ENCODE results near the gene LTO1. TPM values are rescaled to one million over a fixed set of nuclear protein-coding genes. Genes with fewer than 3 reads are reported as not detected.

Gene LTO1
- polyA plus RNA-seq, 1 of the 3 experiments (the other 2 are of a cell fraction): 30.8 TPM

DNA sequence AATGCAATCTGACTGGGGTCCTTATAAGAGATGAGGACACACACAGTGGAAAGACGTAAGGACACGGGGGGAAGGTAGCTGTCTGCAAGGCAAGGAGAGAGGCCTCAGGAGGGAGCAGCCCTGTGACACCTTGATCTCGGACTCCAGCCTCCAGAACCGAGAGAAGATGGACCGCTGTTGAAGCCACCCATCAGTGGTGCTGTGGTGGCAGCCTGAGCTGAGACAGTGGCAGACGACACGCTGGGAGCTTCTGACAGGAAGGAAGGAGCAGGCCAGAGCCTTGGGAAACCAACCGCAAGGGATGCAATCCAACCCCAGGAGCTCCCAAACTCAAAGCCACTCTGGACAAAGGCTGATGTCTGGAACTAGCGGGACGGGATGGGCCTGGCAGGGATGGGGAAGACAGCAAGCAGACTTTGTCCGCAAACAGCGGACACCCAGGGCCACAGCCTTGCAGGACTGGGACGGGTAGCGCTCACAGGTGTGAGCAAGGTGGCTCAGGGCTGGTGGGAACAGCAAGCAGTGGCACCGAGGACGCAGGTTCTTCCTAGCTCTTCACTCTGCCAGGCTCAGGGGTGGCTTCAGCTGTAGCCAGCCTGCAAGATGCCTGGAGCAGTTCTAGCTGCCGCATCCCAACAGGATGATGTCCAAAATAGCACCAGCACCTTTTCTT lies 10.9 kb downstream of the LTO1 start:
- H3K4me3 ChIP-seq (ENCODE audit: low read depth in 2 of 2, low read length in 1 of 2): no peak overlapping the region
- H3K36me3 ChIP-seq (replicated peaks in 1 of 2; ENCODE audit: control insufficient read depth in 1 of 2, insufficient read depth in 2 of 2, low read length in 1 of 2): peaks cover 13 to 42% of the 10 kb centered on the region in 2 experiments
- no peaks in the 10 kb centered on the region for H3K9me3 ChIP-seq
- no peaks in the 10 kb centered on the region for H3F3A ChIP-seq (replicated peaks; ENCODE audit: insufficient read depth)
- H4K20me1 ChIP-seq (ENCODE audit: insufficient read depth): no peaks in the 10 kb centered on the region
- WGBS (ENCODE audit: low lambda C conversion rate): 96% methylated on average over 14 of the region's 17 CpGs
- TF ChIP-seq RCOR1 (IDR thresholded peaks at IDR 0.05; ENCODE audit: low read length) (no peak), SMC3 (IDR thresholded peaks at IDR 0.05; ENCODE audit: low read depth, low read length) (no peak), YY1 (IDR thresholded peaks at IDR 0.05; ENCODE audit: low read depth) (no peak), SIN3A (IDR thresholded peaks at IDR 0.05; ENCODE audit: borderline replicate concordance, low read depth, low read length) (no peak), GABPA (IDR thresholded peaks at IDR 0.05; ENCODE audit: low read depth) (no peak), REST (IDR thresholded peaks at IDR 0.05; ENCODE audit: low read depth, low read length) (no peak), MXI1 (IDR thresholded peaks at IDR 0.05; ENCODE audit: low read depth, low read length) (no peak)
- no peak overlapping the region for H3K27ac ChIP-seq (ENCODE audit: low read depth in 2 of 2, low read length in 1 of 2)
- no peak overlapping the region for H3K4me2 ChIP-seq
- ChIA-PET POLR2A (no interaction called here), CTCF (interaction anchor here (0.6 to 9.2 kb wide), 3 partner anchors 20 to 561 kb away, joined by 3 to 254 read pairs (median 14); no protein-coding TSS in a partner anchor)
- no peak overlapping the region for H2AFZ ChIP-seq (ENCODE audit: low read depth)
- H3K9me2 ChIP-seq: no peaks in the 10 kb centered on the region
- no peaks in the 10 kb centered on the region for H3K27me3 ChIP-seq (ENCODE audit: insufficient read depth)
- peaks cover 13% of the 10 kb centered on the region; the same call in 1 of the 2 replicates for H3K79me2 ChIP-seq (ENCODE audit: insufficient read depth)
- H3K4me1 ChIP-seq (ENCODE audit: control insufficient read depth in 1 of 2, insufficient read depth in 2 of 2, low read depth in 1 of 2, low read length in 1 of 2): no peaks in the 10 kb centered on the region
- no peak for DNase-seq
- no peak overlapping the region for H3K9ac ChIP-seq

DNA sequence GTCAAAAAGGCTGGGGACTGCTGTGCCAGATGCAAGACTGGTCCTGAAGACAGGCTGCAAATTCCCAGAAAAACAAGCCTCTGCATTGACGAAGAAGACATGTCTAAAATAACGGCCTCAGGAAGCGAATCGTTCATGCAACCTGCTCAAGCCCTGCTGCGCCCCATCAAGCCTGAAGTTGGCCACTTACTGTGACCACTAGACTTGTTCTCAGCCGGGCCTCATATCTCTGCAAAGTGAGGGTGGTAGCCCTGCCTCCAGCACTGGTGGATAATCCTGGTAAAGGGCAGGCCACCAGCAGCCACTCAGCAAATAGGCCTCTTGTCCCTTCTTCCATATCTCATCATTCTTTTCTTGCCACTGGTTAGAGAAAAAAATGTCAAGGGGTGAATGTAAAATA lies 11.8 kb downstream of the LTO1 start:
- Histone ChIP-seq H3K27ac (ENCODE audit: low read depth in 2 of 2, low read length in 1 of 2) (no peak overlapping the region), H3K27me3 (ENCODE audit: insufficient read depth) (no peaks in the 10 kb centered on the region), H3K9ac (no peak overlapping the region), H3K4me2 (no peak overlapping the region), H3K79me2 (ENCODE audit: insufficient read depth) (peaks cover 9% of the 10 kb centered on the region; the same call in 1 of the 2 replicates), H3K9me2 (no peaks in the 10 kb centered on the region), H3K36me3 (replicated peaks in 1 of 2; ENCODE audit: control insufficient read depth in 1 of 2, insufficient read depth in 2 of 2, low read length in 1 of 2) (peaks cover 8 to 39% of the 10 kb centered on the region in 2 experiments), H3K4me1 (ENCODE audit: control insufficient read depth in 1 of 2, insufficient read depth in 2 of 2, low read depth in 1 of 2, low read length in 1 of 2) (no peaks in the 10 kb centered on the region), H3K4me3 (ENCODE audit: low read depth in 2 of 2, low read length in 1 of 2) (no peak overlapping the region), H3K9me3 (no peaks in the 10 kb centered on the region), H4K20me1 (ENCODE audit: insufficient read depth) (no peaks in the 10 kb centered on the region), H3F3A (replicated peaks; ENCODE audit: insufficient read depth) (peaks cover 5% of the 10 kb centered on the region), H2AFZ (ENCODE audit: low read depth) (no peak overlapping the region)
- POLR2A ChIA-PET: no interaction called here
- 92% methylated on average over 6 of the region's 6 CpGs for WGBS (ENCODE audit: low lambda C conversion rate)
- no peak for DNase-seq
- CTCF ChIA-PET: interaction anchor here (0.6 to 9.2 kb wide), 4 partner anchors 20 to 562 kb away, joined by 3 to 254 read pairs (median 48); no protein-coding TSS in a partner anchor
- no peak for TF ChIP-seq TCF12 (IDR thresholded peaks at IDR 0.05)
- no peak for TF ChIP-seq FOXM1 (IDR thresholded peaks at IDR 0.05; ENCODE audit: low read depth)
- no peak for TF ChIP-seq SIN3A (IDR thresholded peaks at IDR 0.05; ENCODE audit: borderline replicate concordance, low read depth, low read length)
- TF ChIP-seq USF2 (IDR thresholded peaks at IDR 0.05; ENCODE audit: borderline replicate concordance, low read depth, low read length): no peak
- TF ChIP-seq POLR2AphosphoS5 (IDR thresholded peaks at IDR 0.05; ENCODE audit: low read depth, low read length): no peak
- no peak for TF ChIP-seq SMC3 (IDR thresholded peaks at IDR 0.05; ENCODE audit: low read depth, low read length)
- TF ChIP-seq, protein P1, sequence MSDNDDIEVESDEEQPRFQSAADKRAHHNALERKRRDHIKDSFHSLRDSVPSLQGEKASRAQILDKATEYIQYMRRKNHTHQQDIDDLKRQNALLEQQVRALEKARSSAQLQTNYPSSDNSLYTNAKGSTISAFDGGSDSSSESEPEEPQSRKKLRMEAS (IDR thresholded peaks at IDR 0.05; ENCODE audit: low read depth): no peak
- TF ChIP-seq GABPA (IDR thresholded peaks at IDR 0.05; ENCODE audit: low read depth): no peak
- TF ChIP-seq TAF1 (IDR thresholded peaks at IDR 0.05; ENCODE audit: borderline replicate concordance, low read depth, low read length): no peak
- TF ChIP-seq MXI1 (IDR thresholded peaks at IDR 0.05; ENCODE audit: low read depth, low read length): no peak
- TF ChIP-seq RFX5 (IDR thresholded peaks at IDR 0.05; ENCODE audit: low read length): no peak
- no peak for TF ChIP-seq CHD2 (IDR thresholded peaks at IDR 0.05; ENCODE audit: low read length, partially characterized antibody)
- no peak for TF ChIP-seq JUND (IDR thresholded peaks at IDR 0.05)
- TF ChIP-seq FOSL2 (IDR thresholded peaks at IDR 0.05; ENCODE audit: borderline replicate concordance, low read depth): no peak
- no peak for TF ChIP-seq NFIC (IDR thresholded peaks at IDR 0.05; ENCODE audit: borderline replicate concordance)
- no peak for TF ChIP-seq YY1 (IDR thresholded peaks at IDR 0.05; ENCODE audit: low read depth)
- TF ChIP-seq NRF1 (IDR thresholded peaks at IDR 0.05; ENCODE audit: low read depth, low read length): no peak
- TF ChIP-seq RCOR1 (IDR thresholded peaks at IDR 0.05; ENCODE audit: low read length): no peak
- TF ChIP-seq, protein P2, sequence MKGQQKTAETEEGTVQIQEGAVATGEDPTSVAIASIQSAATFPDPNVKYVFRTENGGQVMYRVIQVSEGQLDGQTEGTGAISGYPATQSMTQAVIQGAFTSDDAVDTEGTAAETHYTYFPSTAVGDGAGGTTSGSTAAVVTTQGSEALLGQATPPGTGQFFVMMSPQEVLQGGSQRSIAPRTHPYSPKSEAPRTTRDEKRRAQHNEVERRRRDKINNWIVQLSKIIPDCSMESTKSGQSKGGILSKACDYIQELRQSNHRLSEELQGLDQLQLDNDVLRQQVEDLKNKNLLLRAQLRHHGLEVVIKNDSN (IDR thresholded peaks at IDR 0.05; ENCODE audit: borderline replicate concordance, low read depth): no peak
